ENCODE results near the gene AK5.

Gene AK5

GRCh38 chr1:77465922-77466321, 184.1 kb downstream of the AK5 start:
- H4K20me1 ChIP-seq (ENCODE audit: low read depth, low read length) = no peaks in the 10 kb centered on the region
- H3K9ac ChIP-seq (ENCODE audit: low read length) = no peak overlapping the region
- no peaks in the 10 kb centered on the region for H3F3A ChIP-seq (ENCODE audit: insufficient read depth)
- no peaks in the 10 kb centered on the region for H3K9me2 ChIP-seq (replicated peaks; ENCODE audit: insufficient read depth, low read length)
- no peaks in the 10 kb centered on the region for H3K27me3 ChIP-seq (ENCODE audit: low read length)
- H3K4me2 ChIP-seq (ENCODE audit: low read depth, low read length, poor library complexity, severe bottlenecking) = no peak overlapping the region
- H3K9me3 ChIP-seq (ENCODE audit: insufficient read depth, low read length) = no peaks in the 10 kb centered on the region
- no peak overlapping the region for H2AFZ ChIP-seq (ENCODE audit: low read depth, low read length, severe bottlenecking)
- no peak overlapping the region for H3K27ac ChIP-seq (ENCODE audit: low read depth, low read length)
- TF ChIP-seq EZH2phosphoT487 (conservative IDR thresholded peaks at IDR 0.05; ENCODE audit: low read length) = no peak
- TF ChIP-seq CTCF (IDR thresholded peaks at IDR 0.05; ENCODE audit: insufficient read depth, low read length, poor library complexity, severe bottlenecking) = no peak
- H3K79me2 ChIP-seq (ENCODE audit: insufficient read depth, low read length) = no peaks in the 10 kb centered on the region
- H3K4me3 ChIP-seq (ENCODE audit: insufficient read depth, low read length, poor library complexity, severe bottlenecking) = no peak overlapping the region
- H3K36me3 ChIP-seq (ENCODE audit: low read length) = no peaks in the 10 kb centered on the region

GRCh38 chr1:77467021-77467595, 185.3 kb downstream of the AK5 start:
- Histone ChIP-seq H3K27ac (ENCODE audit: low read depth, low read length) (no peak overlapping the region), H2AFZ (ENCODE audit: low read depth, low read length, severe bottlenecking) (no peak overlapping the region), H3K36me3 (ENCODE audit: low read length) (no peaks in the 10 kb centered on the region), H3K9me3 (ENCODE audit: insufficient read depth, low read length) (no peaks in the 10 kb centered on the region), H3K4me2 (ENCODE audit: low read depth, low read length, poor library complexity, severe bottlenecking) (no peak overlapping the region), H4K20me1 (ENCODE audit: low read depth, low read length) (no peaks in the 10 kb centered on the region), H3K4me3 (ENCODE audit: insufficient read depth, low read length, poor library complexity, severe bottlenecking) (no peak overlapping the region), H3K79me2 (ENCODE audit: insufficient read depth, low read length) (no peaks in the 10 kb centered on the region), H3K9me2 (replicated peaks; ENCODE audit: insufficient read depth, low read length) (no peaks in the 10 kb centered on the region), H3K27me3 (ENCODE audit: low read length) (no peaks in the 10 kb centered on the region), H3F3A (ENCODE audit: insufficient read depth) (no peaks in the 10 kb centered on the region), H3K9ac (ENCODE audit: low read length) (no peak overlapping the region)
- no peak for TF ChIP-seq CTCF (IDR thresholded peaks at IDR 0.05; ENCODE audit: insufficient read depth, low read length, poor library complexity, severe bottlenecking)
- no peak for TF ChIP-seq EZH2phosphoT487 (conservative IDR thresholded peaks at IDR 0.05; ENCODE audit: low read length)

- Histone ChIP-seq H3K79me2 (ENCODE audit: insufficient read depth, low read length) (no peaks in the 10 kb centered on the region), H3K36me3 (ENCODE audit: low read length) (no peaks in the 10 kb centered on the region), H3K27me3 (ENCODE audit: low read length) (no peaks in the 10 kb centered on the region), H3F3A (ENCODE audit: insufficient read depth) (no peaks in the 10 kb centered on the region), H3K9me2 (replicated peaks; ENCODE audit: insufficient read depth, low read length) (no peaks in the 10 kb centered on the region), H3K27ac (ENCODE audit: low read depth, low read length) (no peak overlapping the region), H3K4me3 (ENCODE audit: insufficient read depth, low read length, poor library complexity, severe bottlenecking) (no peak overlapping the region), H3K9ac (ENCODE audit: low read length) (no peak overlapping the region), H3K9me3 (ENCODE audit: insufficient read depth, low read length) (no peaks in the 10 kb centered on the region), H2AFZ (ENCODE audit: low read depth, low read length, severe bottlenecking) (no peak overlapping the region), H3K4me2 (ENCODE audit: low read depth, low read length, poor library complexity, severe bottlenecking) (no peak overlapping the region), H4K20me1 (ENCODE audit: low read depth, low read length) (no peaks in the 10 kb centered on the region)
- TF ChIP-seq CTCF (IDR thresholded peaks at IDR 0.05; ENCODE audit: insufficient read depth, low read length, poor library complexity, severe bottlenecking) (no peak), EZH2phosphoT487 (conservative IDR thresholded peaks at IDR 0.05; ENCODE audit: low read length) (no peak)
These were observed 185.9 kb downstream of the AK5 start for GRCh38 chr1:77467741-77468140.
